ENCODE data around the gene MED27.

MED27 gene

DNA sequence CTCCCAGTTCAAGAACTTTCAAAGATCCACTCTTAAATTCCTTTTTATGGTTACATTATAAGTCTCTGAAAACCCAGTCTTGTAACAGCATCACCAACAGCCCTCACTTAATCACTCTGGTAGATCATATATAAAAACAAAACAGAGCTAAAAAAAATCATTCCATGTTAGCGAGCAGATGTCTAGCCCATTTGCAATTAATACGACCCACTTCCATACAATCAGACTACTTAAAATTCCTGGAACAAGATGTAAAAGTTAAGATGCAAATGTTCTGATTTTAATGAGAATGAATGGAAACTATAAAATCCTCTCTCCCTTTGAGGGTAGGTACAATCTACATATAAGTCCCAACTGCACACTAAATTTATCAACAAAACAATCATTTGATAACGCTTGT lies 167.0 kb downstream of the MED27 start:
- no peak for FAIRE-seq

DNA sequence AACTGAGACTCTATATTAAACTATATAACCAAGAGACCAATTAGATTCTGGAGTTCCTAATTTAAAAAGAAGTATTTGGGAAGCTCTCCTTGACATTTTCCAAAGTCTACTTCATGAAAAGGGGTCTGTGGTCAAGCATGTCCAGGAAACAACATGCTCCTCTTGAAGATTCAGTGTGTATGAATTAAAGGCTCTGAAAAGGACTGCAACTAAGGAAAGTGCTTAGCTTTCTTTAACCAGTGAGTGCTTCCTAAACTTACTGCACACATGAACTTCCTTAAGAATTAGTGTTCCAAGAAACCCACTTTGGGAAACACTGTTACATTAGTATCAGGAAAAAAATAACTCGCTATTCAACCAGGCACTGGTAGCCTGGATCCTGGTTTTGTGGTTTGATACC lies 167.6 kb downstream of the MED27 start:
- no peak for FAIRE-seq

DNA sequence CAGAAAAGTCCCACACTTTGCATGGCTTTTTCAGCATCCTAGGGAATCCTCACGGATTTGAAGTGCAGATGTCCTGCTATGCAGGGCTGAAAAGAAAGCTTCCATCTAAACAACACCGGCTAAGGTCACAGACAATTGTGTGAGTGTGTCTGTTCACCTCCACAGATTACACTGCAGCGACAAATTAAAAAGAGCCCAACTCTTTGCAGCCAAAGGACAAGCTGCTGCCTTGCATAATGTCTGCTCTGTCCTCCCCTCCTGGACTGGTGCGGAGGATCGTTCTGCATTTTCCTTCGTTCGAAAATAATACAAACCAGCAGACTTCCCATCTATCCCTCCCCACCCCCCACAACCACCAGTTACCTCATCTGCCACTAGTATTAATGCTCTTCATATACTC lies 169.1 kb downstream of the MED27 start:
- no peak for FAIRE-seq

DNA sequence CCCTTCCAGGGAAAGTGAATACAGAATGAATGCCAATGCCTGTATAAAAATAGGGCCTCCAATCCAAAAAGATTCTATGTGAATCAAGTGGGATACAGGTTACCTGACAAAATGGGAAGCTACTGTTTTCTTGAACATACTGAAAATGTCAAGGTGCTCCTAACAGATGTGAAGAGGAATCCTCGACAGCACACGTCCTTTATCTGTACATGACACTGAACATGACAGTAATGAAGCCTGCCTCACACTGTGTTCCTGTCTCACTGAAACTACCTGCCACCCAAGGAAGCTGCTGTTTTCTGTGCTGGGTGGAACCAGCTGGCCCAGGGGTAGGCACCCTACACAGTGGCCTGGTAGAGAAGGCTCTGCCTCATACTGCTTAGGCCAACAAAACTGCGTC lies 174.5 kb downstream of the MED27 start:
- no peak for FAIRE-seq

DNA sequence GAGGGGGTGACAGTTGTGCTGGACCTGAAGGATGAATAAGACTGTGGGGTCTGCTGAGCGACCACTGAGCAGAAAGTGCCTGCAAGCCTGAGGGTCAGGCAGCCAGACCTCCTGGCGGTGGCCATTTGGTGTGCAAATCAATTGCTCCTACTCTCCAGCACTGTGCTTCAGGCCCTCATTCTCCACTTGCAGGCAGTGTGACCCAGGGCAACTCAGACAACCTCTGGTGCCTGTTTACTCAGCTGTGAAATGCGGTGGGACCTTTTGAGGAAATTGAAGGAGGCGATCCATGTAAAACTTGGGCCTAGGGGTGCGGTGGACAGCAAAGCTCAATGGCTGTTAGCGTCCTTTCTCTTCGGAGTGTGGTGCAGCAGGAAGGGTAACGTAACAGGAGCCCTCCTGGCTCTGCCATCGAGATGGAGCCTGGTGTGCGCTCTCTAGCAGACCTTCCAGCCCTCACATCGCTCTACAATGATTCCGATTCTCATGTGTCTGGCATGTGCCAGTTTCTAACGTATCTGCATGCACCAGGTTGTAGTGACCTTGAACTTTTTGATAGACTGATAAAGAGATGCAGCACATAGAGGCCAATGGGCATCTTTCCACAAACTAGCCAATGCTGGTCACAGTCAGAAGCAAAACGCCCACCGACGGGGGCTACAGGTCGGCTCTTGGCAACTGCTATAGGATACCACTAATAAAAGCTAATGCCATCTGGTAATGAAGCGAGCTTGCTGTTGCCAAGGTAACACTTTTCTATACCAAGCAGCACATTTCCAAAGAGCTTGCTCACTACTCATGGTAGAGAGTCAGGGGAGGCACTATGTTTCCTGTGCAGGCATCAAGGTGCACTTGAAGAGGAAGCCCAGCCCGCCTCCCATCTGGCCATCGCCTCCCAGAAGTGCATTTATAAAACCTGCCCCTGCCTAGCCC lies 180.1 kb downstream of the MED27 start:
- FAIRE-seq = no peak

DNA sequence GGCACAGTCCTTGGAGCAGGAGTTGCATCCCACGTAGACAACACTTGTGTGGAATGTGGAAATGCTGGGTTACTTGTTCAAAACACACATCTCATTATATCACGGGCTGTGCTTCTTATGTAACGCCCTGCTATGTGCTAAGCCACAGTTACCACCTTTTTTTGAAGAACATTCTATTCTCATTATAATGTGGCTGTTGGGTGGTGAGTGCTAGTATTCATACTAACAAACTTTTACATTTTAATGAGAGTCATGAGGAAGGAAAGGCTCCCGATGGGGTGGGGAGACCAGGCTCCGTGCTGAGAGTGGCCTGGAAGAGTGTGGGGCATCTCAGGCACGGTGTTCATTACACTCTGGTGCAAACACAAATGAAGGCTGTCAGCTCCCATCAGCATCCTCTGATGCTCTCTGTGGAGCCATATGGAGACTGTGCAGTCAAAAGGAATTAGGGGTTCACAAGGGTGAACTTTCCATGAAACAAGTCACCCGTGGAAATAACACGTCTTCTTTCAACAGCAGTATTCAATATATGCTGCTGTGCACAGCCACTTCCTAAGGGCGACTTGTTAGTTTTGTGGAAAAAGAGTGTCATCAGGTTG lies 186.7 kb downstream of the MED27 start:
- FAIRE-seq = no peak

DNA sequence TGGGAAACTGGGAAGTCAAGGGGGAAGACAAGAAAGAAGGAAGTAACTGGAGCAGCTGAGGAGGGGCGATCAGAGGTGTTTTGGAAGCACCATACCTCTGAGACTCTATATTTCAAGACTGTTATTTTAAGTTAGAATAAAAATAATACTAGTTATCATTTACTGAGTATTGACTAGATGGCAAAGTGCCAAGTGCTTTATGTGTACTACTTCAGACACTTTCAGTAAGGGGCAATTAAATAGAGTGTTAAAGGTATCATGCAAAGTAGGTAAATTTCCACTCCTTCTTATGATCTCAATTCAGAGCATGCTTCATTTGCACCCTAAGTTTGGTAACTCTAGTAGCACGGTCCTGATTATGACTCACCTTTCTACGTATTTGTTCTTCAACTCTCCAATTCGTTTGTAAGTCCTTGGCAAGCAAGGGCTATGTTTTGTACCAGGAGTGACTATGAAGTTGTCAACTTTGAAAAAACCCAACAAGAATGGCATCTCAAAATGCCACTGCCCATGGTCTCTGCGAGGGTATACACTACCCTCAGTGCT lies 187.4 kb downstream of the MED27 start:
- no peak for FAIRE-seq

DNA sequence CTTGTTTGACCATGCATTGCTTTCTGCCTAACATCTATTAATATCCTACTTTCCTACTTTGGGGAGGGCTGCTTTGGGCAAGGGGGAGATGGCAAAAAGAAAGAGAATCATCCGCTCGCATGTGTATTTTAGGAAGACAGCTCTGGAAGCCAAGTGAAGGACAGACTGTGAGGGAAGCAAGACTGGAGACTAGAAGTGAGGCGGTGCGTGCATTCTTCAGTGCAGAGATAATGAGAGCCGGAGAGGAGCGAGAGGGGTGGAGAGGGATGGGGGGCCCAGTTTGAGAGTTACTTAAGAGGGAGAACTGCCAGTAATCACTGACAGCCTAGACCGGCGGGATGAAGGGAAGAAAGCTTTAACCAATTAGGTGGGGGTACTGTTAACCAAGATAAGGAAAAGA lies 188.1 kb downstream of the MED27 start:
- no peak for FAIRE-seq

DNA sequence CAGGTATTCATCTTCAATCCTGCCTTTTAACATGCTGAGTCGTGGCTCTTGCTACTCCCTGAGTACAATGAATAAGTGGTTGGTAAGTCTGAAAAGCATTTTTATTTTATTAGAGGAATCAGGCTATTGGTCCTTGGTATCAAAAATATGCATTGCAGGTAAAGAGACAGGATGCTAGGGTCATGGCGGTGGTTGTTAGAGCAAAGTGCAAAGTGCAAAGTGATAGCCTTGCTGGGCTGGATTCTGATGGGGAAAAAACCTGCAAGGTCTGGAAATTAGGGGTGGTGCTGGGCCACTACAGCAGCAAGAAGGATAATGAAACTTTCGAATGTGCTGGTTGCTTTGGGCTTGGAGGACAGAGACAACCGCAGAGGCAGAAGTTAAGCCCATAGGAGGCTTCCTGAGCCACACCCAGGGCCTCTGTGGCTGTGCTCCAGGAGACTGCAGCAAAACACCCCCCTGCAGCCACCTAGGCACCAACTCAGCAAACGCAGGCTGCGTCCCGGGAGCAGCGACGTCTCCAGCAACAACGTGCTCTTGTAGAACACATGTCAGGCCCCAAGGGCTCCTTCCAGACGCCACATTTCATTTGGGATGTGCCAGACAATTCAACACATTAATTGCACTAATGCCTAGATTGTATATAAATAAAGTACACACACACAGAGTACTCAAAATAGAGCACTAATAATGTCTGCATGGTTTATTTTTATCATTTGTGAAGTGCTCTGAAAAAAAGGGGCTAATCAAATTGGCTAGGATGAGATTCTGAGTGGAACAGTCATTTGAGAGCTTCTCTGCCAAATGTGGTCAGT lies 190.0 kb downstream of the MED27 start:
- FAIRE-seq = no peak

DNA sequence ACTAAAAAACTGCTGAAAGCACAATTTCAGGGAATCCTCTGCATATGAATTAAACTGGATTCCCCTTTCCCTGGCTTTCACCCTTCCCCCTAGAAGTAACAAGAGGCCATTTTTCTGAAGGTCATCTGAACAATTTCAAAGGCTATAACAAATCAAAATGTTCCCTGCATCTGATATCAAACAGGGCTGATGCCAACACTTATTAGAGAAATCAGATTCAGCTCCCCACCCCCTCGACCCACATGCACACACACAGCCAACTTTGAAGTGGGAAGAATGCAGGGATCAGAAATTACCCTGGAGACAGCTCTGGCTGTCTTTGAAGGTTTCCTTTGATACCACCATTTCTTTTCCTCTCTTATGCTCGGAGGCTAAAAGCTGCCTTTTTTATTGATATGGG lies 190.7 kb downstream of the MED27 start:
- FAIRE-seq = no peak

DNA sequence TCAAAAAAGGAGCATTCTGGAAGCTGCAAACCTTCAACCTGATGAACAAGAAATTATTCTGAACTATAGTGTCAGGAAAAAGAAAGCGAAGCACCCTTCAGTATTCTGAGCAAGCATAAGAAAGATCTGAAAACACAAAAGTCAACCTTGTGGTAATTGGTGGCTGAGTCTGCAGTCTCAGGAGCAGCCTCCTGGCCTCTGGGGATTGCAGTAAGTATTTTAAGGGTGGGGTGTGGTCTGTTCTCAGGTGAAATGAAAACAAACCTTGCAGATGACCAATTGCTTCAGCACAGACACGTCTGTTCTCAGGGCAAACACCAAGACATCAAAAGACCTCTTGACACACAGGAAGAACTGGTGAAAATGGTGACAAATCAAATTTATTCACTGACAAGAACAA lies 192.0 kb downstream of the MED27 start:
- no peak for FAIRE-seq

DNA sequence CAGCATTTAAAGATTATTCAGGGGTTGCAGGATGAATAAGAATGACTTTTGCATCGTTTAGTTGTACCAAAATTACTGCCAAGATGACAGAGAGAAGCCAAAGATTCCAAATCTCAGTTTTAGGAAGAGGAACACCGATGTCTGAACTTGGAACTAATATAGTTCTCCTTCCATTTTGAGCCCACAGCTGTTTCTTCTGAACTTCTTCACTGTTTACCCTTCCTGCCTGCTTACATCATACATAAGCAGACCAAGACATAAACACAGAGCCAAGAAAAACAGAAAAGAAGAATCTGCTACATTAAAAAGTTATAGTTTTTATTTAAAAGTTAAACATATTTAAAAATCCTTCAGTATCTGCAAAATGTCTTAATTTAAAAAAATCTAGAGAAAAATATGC lies 192.8 kb downstream of the MED27 start:
- FAIRE-seq = no peak

DNA sequence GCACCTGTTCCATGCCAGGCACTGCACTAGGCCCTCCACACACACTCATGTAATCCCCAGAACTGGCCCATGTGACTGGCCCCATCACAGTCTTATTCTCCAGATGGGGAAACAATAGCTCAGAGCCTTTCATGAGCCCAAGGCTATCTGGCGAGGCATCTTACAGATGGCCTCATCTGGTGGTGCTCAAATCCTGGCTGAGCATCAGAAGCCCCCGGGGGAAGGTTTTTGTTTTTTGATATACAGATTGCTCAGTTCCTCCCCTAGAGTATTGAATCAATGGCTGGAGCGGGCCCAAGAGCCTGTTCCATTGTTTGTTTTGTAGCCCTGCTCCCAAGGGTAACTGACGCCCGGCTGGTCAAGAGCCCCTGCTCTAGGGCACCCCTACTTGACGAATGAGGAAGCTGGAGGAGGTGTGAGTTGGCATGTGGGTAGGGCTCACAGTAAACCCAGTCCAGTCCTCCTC lies 194.5 kb downstream of the MED27 start:
- no peak for FAIRE-seq

DNA sequence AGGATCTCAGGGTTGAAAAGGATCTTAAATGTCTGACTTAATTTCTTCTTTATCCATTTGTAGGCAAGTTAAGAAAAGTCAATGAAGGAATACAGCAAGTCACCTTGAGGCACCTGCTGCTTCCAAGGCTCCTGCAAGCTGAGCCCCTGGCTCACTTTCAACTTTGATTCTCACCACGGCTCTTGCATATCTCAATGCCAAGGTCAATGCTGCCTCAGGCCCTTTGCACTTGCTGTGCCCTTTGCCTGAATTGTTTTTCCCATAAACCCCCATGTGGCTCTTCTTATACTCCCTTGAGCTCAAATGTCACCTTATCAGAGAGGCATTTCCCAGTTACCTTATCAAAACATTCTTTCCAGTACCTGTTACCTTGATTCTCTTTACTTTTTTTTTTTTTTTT lies 195.4 kb downstream of the MED27 start:
- FAIRE-seq = no peak

DNA sequence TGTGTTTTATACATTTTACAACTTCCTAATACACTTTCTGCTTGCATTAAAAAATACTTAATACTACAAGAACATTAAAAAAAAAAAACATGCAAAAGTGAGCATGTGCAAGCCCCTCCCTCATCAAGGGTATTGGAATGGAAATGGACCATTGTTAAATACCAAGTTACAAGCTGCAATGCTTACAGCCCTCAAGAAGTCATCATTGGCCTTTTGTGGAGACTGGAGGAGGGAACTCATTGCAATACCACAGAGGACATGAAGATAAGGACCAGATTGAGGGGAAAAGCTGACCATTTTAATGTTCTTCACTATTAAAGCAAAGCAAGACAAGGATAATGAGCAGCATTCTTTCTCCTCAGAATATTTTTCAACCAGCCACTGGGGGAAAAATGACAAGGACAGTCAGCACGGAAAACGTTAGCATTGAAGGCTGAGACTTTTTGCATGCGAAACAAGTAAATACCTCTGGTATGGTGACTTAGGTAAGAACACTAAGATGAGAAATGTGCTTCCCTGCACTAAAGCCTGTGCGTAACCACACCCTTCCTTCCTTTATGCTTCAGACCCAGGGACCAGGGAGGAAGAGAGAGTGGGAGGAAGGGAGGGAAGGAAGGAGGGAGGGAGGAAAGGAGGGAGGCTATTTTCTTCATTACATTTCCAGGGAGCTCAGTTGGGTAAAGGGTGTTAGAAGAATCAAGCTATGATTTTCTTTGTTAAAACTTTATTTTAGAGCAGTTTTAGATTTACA lies 198.7 kb downstream of the MED27 start:
- FAIRE-seq = no peak

DNA sequence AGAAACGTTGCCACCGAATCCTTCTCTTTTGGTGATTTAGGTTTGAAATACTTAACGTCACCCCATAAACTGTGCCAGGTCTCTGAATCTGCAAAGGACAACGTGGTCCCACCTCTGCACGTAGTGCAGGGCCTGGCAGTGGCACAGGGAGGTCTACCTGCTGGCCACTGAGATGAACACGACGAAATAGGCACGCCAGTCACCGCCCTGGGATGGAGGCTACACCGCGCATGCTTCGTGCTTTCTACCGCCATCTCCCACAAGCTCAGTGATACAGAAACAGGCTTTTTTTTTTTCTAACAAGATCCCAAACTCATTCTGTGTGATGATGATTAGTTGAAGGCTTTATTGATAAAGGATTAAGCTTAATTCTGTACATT lies 199.8 kb downstream of the MED27 start:
- no peak for FAIRE-seq

DNA sequence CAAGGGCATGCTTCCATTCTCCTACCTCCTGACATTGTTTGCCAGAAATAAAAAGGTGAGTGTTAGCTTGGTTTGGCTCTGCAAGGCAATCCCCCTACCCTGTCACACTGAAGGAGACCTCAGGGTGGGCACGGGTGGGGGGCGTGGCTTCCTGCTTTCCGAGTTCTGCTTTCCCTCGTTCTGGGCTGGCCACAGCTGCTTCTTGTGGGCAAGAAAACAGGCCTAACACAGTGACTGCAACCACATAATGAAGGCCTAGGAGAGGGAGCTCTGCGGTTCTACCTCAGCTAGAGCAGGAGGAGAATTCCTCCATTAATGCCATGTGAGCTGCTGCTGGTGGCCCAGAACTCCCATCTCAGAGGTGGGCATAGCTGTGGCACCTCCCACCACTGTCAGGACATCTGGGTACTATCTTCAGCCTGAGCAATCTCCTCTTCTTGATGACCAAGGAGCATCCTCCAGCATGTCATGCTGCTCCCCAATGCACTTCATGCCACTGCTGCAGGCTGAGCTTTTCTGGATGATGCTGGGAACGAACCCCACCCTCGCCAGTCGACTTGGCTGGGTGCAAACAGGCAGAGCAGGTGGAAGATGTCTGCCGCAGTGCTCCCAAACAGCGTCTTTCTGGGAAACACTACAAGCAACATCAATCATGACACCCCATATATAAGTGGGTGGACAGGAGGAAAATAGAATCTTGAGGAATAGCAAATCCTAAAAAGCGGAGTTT lies 200.3 kb downstream of the MED27 start:
- no peak for FAIRE-seq

DNA sequence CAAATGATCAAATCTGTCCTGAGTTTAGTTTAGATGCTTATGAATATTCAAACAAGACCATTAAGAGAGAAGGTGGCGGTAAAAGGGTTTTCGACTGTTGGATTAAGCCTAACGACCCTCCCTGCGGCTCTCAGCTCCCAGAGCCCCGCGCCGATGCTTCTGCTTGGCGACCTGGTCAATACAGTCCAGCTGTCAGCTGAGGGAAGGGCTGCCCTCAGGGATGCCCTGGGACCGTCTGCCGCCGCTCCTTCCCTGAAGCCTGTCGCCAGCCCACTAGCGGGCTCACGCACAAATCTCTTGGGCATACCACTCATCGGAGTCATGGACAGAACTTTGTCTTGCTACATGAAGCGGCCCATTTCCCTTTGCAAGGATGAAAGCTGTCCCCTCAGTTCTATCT lies 203.2 kb downstream of the MED27 start:
- no peak for FAIRE-seq

DNA sequence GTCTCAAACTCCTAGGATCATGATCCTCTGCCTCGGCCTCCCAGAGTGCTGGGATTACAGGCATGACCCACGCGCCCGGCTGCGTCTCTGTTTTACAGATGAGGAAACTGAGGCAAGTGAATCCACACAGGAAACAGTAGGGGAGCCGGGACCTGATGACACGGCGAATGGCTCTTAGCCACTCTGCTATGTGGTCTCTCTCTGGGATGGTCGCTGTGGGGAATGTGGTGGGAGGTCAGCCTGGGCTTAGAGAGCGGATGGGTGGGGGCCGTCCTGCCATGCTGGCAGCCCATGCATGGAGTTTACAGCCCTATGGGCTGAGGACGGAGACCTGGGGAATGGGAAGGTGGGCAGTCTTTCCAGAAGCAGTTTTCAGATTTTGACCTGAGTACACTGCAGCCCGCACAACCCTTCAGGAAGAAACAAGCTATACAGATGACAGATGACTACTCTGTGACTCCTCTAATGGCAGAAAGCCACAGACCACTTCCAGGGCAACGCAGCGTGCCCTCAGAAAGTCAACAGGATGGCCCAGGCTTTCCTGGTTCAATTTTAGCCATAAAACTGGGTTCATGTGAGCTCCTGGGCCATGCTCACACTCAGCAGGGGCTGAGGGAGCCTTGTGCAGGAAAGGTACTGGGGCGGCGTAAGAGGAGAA lies 203.7 kb downstream of the MED27 start:
- FAIRE-seq = no peak

DNA sequence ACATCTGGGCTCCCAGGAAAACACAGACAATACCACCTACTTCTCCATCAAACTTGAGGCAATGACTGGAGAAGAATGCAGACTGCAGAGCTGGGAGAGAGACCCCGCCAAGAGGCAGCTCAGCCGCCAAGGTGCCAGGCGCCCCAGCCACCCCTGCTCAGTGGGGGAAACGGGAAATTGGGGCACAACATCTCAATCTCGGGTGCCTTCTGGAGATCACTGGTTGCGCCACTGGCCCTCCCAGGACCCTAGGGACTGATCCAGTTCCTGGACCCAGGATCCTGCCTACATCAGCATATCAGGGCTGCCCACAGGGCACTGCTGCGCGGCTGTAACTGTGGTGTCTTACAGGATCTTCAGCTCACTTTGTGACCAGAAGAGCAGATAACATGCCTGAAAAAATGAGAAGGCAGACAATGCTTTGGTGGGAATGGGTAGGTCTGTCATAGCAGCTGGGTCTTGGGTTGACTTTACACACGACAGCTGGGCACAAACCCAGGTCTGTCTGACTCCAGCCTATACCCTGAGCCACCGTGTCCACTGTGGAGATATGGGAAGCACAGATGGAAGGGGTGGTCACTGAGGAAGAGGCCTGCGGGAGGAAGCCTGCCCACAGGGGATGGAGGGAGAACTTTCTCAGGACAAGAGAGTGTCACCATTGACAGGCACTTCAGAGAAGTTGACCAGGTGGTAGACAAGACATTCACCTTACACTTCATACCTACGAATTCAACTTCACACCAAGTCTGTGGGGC lies 204.6 kb downstream of the MED27 start:
- FAIRE-seq = no peak

DNA sequence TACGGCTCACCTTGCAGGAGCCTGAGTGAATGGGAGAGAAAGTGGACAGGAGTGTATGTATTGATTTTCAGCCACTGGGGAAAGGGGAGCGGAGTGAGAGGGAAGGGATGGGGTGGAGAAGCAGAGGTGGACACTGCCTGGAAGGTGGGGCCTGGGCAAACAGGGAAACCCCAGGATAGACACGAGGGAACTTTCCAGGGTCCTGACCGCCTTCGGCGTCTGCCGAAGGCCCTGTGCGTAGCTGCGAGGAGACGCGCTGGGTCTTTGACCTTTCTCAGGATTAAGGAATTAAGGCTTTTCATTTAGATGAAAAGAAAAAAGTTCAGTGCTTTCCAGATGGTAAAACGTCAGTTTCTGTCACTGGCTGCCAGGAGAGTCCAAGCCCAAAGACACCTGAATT lies 205.2 kb downstream of the MED27 start:
- no peak for FAIRE-seq

Measured in TTC549 (cell line).